Activated T-helper 2 cell treated with anti-CD3 and anti-CD28 coated beads, Interferon-gamma antibody, Interleukin-2, Interleukin-4, amounts not matched to agents 10 μg/mL and 5 μg/mL and 100 μg/mL, durations not matched to agents 14 hours and 24 hours and 36 hours (primary cell): ENCODE results near the gene MAST4. TPM values are rescaled to one million over a fixed set of nuclear protein-coding genes. Genes with fewer than 3 reads are reported as not detected.

Experiments used
- DNase-seq: peaks from one replicate; pipeline ENCODE4 v3.0.0; 2021; ENCODE audit warnings: low spot score
- H3K27ac Mint-ChIP-seq: one replicate; pipeline ENCODE4 v1.8.0; 2021; ENCODE audit warnings: mixed read lengths
- H3K27me3 Mint-ChIP-seq: one replicate; pipeline ENCODE4 v1.8.0; 2021; ENCODE audit warnings: low read depth, mixed read lengths
- H3K36me3 Mint-ChIP-seq: one replicate; pipeline ENCODE4 v1.8.0; 2021; ENCODE audit warnings: low read depth, mixed read lengths
- H3K4me1 Mint-ChIP-seq: one replicate; pipeline ENCODE4 v1.8.0; 2021; ENCODE audit warnings: low read depth, mixed read lengths
- H3K4me3 Mint-ChIP-seq: one replicate; pipeline ENCODE4 v1.8.0; 2021; ENCODE audit warnings: low read depth, mild to moderate bottlenecking, moderate library complexity, mixed read lengths
- H3K9me3 Mint-ChIP-seq: one replicate; pipeline ENCODE4 v1.8.0; 2021; ENCODE audit warnings: mixed read lengths
- intact Hi-C: fragments of 100-400 bp; cut with micrococcal nuclease; formaldehyde crosslinking; loops from one replicate; pipeline ENCODE4 v1.15.1; 2023
- total RNA-seq: library from RNA; stranded (reverse); gene quantifications from 2 replicates; pipeline ENCODE4 v1.2.3, GENCODE V29; 2022

The MAST4 gene
- total RNA-seq, 1 donor from 2014 or later, result 6.1 TPM

GRCh38 chr5:66724349-66725139 is 128.4 kb downstream of the MAST4 start:
- H3K9me3 Mint-ChIP-seq, result no peaks in the 10 kb centered on the region
- H3K36me3 Mint-ChIP-seq, result no peaks in the 10 kb centered on the region
- H3K4me3 Mint-ChIP-seq, result no peak overlapping the region
- no peak for DNase-seq
- H3K27ac Mint-ChIP-seq, result no peak overlapping the region
- no peaks in the 10 kb centered on the region for H3K4me1 Mint-ChIP-seq
- peaks cover 31% of the 10 kb centered on the region for H3K27me3 Mint-ChIP-seq
- intact Hi-C loops, result no loop called here

- intact Hi-C loops, result no loop called here
- H3K36me3 Mint-ChIP-seq, result no peaks in the 10 kb centered on the region
- no peaks in the 10 kb centered on the region for H3K9me3 Mint-ChIP-seq
- no peak for DNase-seq
- no peak overlapping the region for H3K4me3 Mint-ChIP-seq
- H3K27ac Mint-ChIP-seq, result no peak overlapping the region
- peaks cover 27% of the 10 kb centered on the region for H3K27me3 Mint-ChIP-seq
- H3K4me1 Mint-ChIP-seq, result no peaks in the 10 kb centered on the region
These were observed 131.4 kb downstream of the MAST4 start for GRCh38 chr5:66727630-66728029.

DNA sequence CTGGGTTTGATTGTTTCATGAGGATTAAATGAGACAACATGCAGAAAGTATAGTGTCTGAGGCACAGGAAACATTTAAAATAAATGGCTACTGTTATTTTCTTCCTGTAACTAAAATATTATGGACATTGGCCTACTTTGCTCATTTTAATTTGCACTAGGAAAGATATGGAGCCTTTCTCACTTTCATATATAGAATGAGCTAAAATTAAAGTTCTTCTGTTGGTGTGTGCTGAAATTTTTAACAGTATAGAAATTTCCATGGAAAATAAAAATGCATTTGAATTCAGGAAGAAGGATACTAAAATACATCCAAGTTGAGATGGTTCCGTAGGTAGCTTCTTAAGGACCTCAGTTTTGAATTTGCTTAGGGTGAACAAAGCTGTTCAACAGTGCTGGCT is 131.9 kb downstream of the MAST4 start:
- Mint-ChIP-seq H3K9me3 (no peaks in the 10 kb centered on the region), H3K4me3 (no peak overlapping the region), H3K36me3 (no peaks in the 10 kb centered on the region), H3K27me3 (peaks cover 27% of the 10 kb centered on the region), H3K4me1 (no peaks in the 10 kb centered on the region), H3K27ac (no peak overlapping the region)
- intact Hi-C loops, result no loop called here
- DNase-seq, result no peak

GRCh38 chr5:66737096-66737495 is 140.9 kb downstream of the MAST4 start:
- Mint-ChIP-seq H3K4me3 (no peak overlapping the region), H3K36me3 (no peaks in the 10 kb centered on the region), H3K9me3 (no peaks in the 10 kb centered on the region), H3K4me1 (no peaks in the 10 kb centered on the region), H3K27ac (no peak overlapping the region), H3K27me3 (peaks cover 8% of the 10 kb centered on the region)
- DNase-seq, result no peak
- intact Hi-C loops, result no loop called here

DNA sequence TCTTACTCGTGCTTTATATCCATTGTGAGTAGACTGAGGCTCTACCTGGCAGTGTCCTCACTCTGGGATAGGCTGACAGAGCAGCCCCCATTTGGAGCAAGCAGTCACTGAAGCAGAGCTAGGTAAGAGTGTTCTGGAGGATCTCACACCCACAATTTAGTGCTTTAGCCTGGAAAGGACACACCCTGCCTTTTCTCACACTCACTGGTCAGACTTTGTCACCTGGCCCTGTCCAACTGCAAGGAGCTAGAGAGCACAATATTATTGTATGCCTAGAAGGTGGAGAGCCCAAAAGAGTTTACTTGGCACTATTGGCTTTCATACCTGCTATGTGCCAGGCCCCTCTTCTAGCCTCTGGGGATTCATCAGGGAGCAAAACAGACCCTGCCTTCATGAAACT is 141.9 kb downstream of the MAST4 start:
- Mint-ChIP-seq H3K4me3 (no peak overlapping the region), H3K9me3 (no peaks in the 10 kb centered on the region), H3K4me1 (peaks cover 6% of the 10 kb centered on the region), H3K36me3 (no peaks in the 10 kb centered on the region), H3K27me3 (peaks cover 6% of the 10 kb centered on the region), H3K27ac (no peak overlapping the region)
- DNase-seq, result no peak
- intact Hi-C loops, result no loop called here

DNA sequence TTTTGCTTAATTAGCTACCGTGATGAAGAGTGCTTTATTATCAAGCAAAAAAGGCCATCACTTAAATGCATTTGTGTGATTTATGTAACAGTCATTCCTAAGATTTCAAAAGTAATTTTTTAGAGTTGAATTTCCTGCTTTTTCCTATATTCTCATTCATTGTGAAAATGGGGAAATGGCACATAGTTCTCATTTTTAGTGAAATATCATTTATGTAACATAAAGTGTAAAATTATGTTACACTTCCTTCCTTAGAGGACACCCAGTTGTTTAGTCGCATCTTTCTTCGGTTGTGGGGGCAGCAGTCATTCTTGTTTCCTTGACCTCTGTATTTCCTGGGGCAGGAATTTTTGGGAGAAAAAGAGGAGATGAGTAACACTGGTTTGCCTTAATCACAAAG is 142.8 kb downstream of the MAST4 start:
- peaks cover 13% of the 10 kb centered on the region for H3K4me1 Mint-ChIP-seq
- intact Hi-C loops, result no loop called here
- no peak overlapping the region for H3K27ac Mint-ChIP-seq
- H3K4me3 Mint-ChIP-seq, result no peak overlapping the region
- H3K36me3 Mint-ChIP-seq, result no peaks in the 10 kb centered on the region
- peaks cover 6% of the 10 kb centered on the region for H3K27me3 Mint-ChIP-seq
- H3K9me3 Mint-ChIP-seq, result peaks cover under 1% of the 10 kb centered on the region
- no peak for DNase-seq

DNA sequence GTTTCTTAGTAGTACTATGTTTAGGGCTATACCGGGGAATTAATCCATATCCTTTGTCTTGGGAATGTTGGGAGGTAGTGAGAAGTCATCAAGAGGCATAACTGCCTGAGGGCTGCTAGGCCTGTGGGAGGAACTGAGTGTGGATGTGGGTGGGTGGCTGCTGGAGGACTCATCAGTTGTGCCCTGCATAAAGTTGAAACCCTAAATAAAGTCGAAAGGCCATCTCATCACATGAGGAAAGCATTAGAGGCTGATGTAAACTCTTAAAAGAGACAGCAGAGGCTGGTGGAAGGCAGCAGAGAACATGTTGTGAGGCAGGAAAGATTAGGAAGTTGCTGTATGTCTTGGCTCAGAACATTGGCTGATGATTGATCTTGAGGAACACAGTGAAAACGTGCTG is 143.8 kb downstream of the MAST4 start:
- peaks cover 15% of the 10 kb centered on the region for H3K4me1 Mint-ChIP-seq
- no peak overlapping the region for H3K27ac Mint-ChIP-seq
- H3K9me3 Mint-ChIP-seq, result peaks cover 8% of the 10 kb centered on the region
- no peak overlapping the region for H3K4me3 Mint-ChIP-seq
- DNase-seq, result no peak
- peaks cover 5% of the 10 kb centered on the region for H3K27me3 Mint-ChIP-seq
- intact Hi-C loops, result loop anchor here (10.0 kb wide), 1 partner anchor 125 kb away; no protein-coding TSS in a partner anchor
- no peaks in the 10 kb centered on the region for H3K36me3 Mint-ChIP-seq

DNA sequence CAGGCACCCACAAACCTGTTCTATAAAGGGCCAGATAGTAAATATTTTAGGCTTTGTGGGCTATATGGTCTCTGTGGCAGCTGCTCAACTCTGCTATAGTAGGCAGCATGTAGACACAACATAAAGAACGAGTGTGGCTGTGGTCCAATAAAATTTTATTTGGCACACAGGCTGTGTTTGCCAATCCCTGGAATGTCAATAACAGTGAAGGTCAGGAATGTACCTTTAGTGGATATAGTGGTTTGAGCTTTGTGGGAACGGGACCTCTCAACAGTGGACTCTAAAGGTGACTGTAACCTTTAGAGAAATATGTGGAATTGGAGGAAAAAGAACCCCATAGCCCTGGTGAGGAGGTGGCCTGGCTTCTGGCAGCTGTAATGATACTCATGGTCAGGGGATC is 145.2 kb downstream of the MAST4 start:
- H3K36me3 Mint-ChIP-seq, result no peaks in the 10 kb centered on the region
- no peak overlapping the region for H3K4me3 Mint-ChIP-seq
- H3K9me3 Mint-ChIP-seq, result peaks cover 8% of the 10 kb centered on the region
- H3K27me3 Mint-ChIP-seq, result peaks cover 4% of the 10 kb centered on the region
- H3K4me1 Mint-ChIP-seq, result peaks cover 15% of the 10 kb centered on the region
- no peak for DNase-seq
- intact Hi-C loops, result loop anchor here (10.0 kb wide), 1 partner anchor 123 kb away; no protein-coding TSS in a partner anchor
- H3K27ac Mint-ChIP-seq, result no peak overlapping the region

- H3K4me3 Mint-ChIP-seq, result no peak overlapping the region
- no peak for DNase-seq
- intact Hi-C loops, result loop anchor here (10.0 kb wide), 1 partner anchor 123 kb away; no protein-coding TSS in a partner anchor
- no peaks in the 10 kb centered on the region for H3K36me3 Mint-ChIP-seq
- no peaks in the 10 kb centered on the region for H3K27me3 Mint-ChIP-seq
- H3K27ac Mint-ChIP-seq, result no peak overlapping the region
- H3K9me3 Mint-ChIP-seq, result peaks cover 8% of the 10 kb centered on the region
- peaks cover 15% of the 10 kb centered on the region for H3K4me1 Mint-ChIP-seq
These were observed 146.1 kb downstream of the MAST4 start for GRCh38 chr5:66742083-66742895.

- H3K9me3 Mint-ChIP-seq, result peaks cover 8% of the 10 kb centered on the region
- DNase-seq, result no peak
- no peaks in the 10 kb centered on the region for H3K27me3 Mint-ChIP-seq
- H3K36me3 Mint-ChIP-seq, result no peaks in the 10 kb centered on the region
- H3K4me3 Mint-ChIP-seq, result no peak overlapping the region
- intact Hi-C loops, result loop anchor here (10.0 kb wide), 1 partner anchor 122 kb away; no protein-coding TSS in a partner anchor
- H3K27ac Mint-ChIP-seq, result no peak overlapping the region
- peaks cover 15% of the 10 kb centered on the region for H3K4me1 Mint-ChIP-seq
These were observed 146.7 kb downstream of the MAST4 start for GRCh38 chr5:66742896-66743247.

GRCh38 chr5:66743344-66743743 is 147.2 kb downstream of the MAST4 start:
- Mint-ChIP-seq H3K27me3 (no peaks in the 10 kb centered on the region), H3K4me1 (peaks cover 15% of the 10 kb centered on the region), H3K27ac (no peak overlapping the region), H3K4me3 (no peak overlapping the region), H3K9me3 (peaks cover 8% of the 10 kb centered on the region), H3K36me3 (no peaks in the 10 kb centered on the region)
- DNase-seq, result no peak
- intact Hi-C loops, result loop anchor here (10.0 kb wide), 1 partner anchor 121 kb away; no protein-coding TSS in a partner anchor

- intact Hi-C loops, result loop anchor here (10.0 kb wide), 1 partner anchor 121 kb away; no protein-coding TSS in a partner anchor
These were observed 147.8 kb downstream of the MAST4 start for GRCh38 chr5:66744040-66744439.

DNA sequence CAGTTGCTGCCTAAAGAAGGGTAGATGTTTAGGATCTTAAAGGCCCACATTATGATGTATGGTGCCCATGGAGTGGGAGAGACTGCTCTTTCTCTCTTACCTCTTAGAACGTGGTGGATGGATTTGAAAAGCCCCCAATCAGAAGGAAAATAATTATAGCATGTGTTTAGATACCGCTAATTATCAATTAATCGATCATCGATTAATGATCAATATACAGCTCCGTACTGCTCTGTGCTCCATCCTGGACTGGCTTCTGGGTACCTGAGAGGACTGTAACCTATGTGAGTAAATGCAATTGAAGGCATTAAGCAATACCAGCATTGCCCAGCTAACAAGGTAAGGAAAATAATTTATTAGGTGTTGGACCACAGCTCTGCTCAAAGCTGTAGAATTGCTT is 149.1 kb downstream of the MAST4 start:
- H3K4me3 Mint-ChIP-seq, result no peak overlapping the region
- intact Hi-C loops, result loop anchor here (10.0 kb wide), 1 partner anchor 120 kb away; no protein-coding TSS in a partner anchor
- H3K9me3 Mint-ChIP-seq, result peaks cover 8% of the 10 kb centered on the region
- H3K4me1 Mint-ChIP-seq, result peaks cover 15% of the 10 kb centered on the region
- H3K27me3 Mint-ChIP-seq, result no peaks in the 10 kb centered on the region
- DNase-seq, result no peak
- H3K36me3 Mint-ChIP-seq, result no peaks in the 10 kb centered on the region
- no peak overlapping the region for H3K27ac Mint-ChIP-seq

More at GRCh38 chr5:66744040-66744439, 147.8 kb downstream of the MAST4 start:
- DNase-seq, result no peak
- Mint-ChIP-seq H3K4me1 (peaks cover 15% of the 10 kb centered on the region), H3K36me3 (no peaks in the 10 kb centered on the region), H3K27me3 (no peaks in the 10 kb centered on the region), H3K27ac (peak overlapping the region; percentile 66), H3K4me3 (no peak overlapping the region), H3K9me3 (peaks cover 8% of the 10 kb centered on the region)
